GM19372 (cell line): ENCODE measurements around the gene ZNF333.
"Not testable (repeated sequence)": the region's sequence is repeated elsewhere in the genome, so short reads cannot be mapped to it uniquely, and the experiment has no call there.

ENCODE experiments used
- ATAC-seq: cut with Tn5 transposase; IDR thresholded peaks from one replicate; pipeline ENCODE4 v1.9.1; 2021; ENCODE audit warnings: mild to moderate bottlenecking, low read depth, moderate library complexity; ENCODE audit not compliant: unreplicated experiment

ZNF333 gene

GRCh38 chr19:14695471-14695870, 5.6 kb downstream of the ZNF333 start:
- no peak for ATAC-seq

- no peak for ATAC-seq
Measured at GRCh38 chr19:14699641-14700040, 9.8 kb downstream of the ZNF333 start.

- no peak for ATAC-seq
Measured at GRCh38 chr19:14700711-14701375, 11.0 kb downstream of the ZNF333 start.

- no peak for ATAC-seq
Measured at GRCh38 chr19:14703833-14704232, 14.0 kb downstream of the ZNF333 start.

- no peak for ATAC-seq
Measured at GRCh38 chr19:14704450-14704849, 14.6 kb downstream of the ZNF333 start.

GRCh38 chr19:14715841-14716240, 26.0 kb downstream of the ZNF333 start:
- no peak for ATAC-seq

- ATAC-seq, result no peak
Measured at GRCh38 chr19:14718522-14719116, 28.8 kb downstream of the ZNF333 start.

GRCh38 chr19:14719162-14719561, 29.3 kb downstream of the ZNF333 start:
- no peak for ATAC-seq

GRCh38 chr19:14722127-14722526, 32.3 kb downstream of the ZNF333 start:
- ATAC-seq, result no peak

- ATAC-seq, result no peak
Measured at GRCh38 chr19:14728595-14728994, 38.7 kb downstream of the ZNF333 start.

GRCh38 chr19:14731200-14731599, 41.4 kb downstream of the ZNF333 start:
- no peak for ATAC-seq

GRCh38 chr19:14732510-14732909, 42.7 kb downstream of the ZNF333 start:
- no peak for ATAC-seq

GRCh38 chr19:14733574-14733973, 43.7 kb downstream of the ZNF333 start:
- ATAC-seq, result no peak

GRCh38 chr19:14735915-14736314, 46.1 kb downstream of the ZNF333 start:
- no peak for ATAC-seq

GRCh38 chr19:14746886-14747285, 57.0 kb downstream of the ZNF333 start:
- ATAC-seq, result no peak

- no peak for ATAC-seq
Measured at GRCh38 chr19:14748601-14749000, 58.8 kb downstream of the ZNF333 start.

- ATAC-seq, result no peak
Measured at GRCh38 chr19:14758816-14759215, 69.0 kb downstream of the ZNF333 start.

- ATAC-seq, result no peak
Measured at GRCh38 chr19:14761607-14762006, 71.8 kb downstream of the ZNF333 start.

- ATAC-seq, result no peak
Measured at GRCh38 chr19:14762111-14762510, 72.3 kb downstream of the ZNF333 start.

GRCh38 chr19:14763497-14764145, 73.8 kb downstream of the ZNF333 start:
- ATAC-seq, result no peak

GRCh38 chr19:14764401-14764800, 74.6 kb downstream of the ZNF333 start:
- ATAC-seq, result no peak

- ATAC-seq, result not testable (repeated sequence)
Measured at GRCh38 chr19:14765403-14765802, 75.6 kb downstream of the ZNF333 start.
